ENCODE results near the gene RNF167. TPM values are rescaled to one million over a fixed set of nuclear protein-coding genes. Genes with fewer than 3 reads are reported as not detected.

RNF167 gene
- total and polyA plus RNA-seq, 2 of the 8 experiments (the other 6 are each of a cell fraction or from before 2014, with no cell fraction given) = 140 to 281 TPM

- TF ChIP-seq CHD7 (IDR thresholded peaks at IDR 0.05; ENCODE audit: insufficient replicate concordance, low read length) (no peak), CREB1 (IDR thresholded peaks at IDR 0.05) (no peak), SAP30 (IDR thresholded peaks at IDR 0.05; ENCODE audit: insufficient read depth, insufficient replicate concordance, low read length) (no peak), NANOG (IDR thresholded peaks at IDR 0.05; ENCODE audit: insufficient read depth, low read depth, low read length, poor library complexity, severe bottlenecking) (no peak), CHD1 (IDR thresholded peaks at IDR 0.05; ENCODE audit: low read depth, low read length) (no peak), TBP (IDR thresholded peaks at IDR 0.05; ENCODE audit: low read depth, low read length) (peak; percentile 16; the same call in 1 of the 2 replicates), POLR2AphosphoS5 (IDR thresholded peaks at IDR 0.05; ENCODE audit: low read depth, low read length) (peak; percentile 19; the same call in 1 of the 2 replicates), MAX (IDR thresholded peaks at IDR 0.05) (peak; percentile 15; the same call in 1 of the 2 replicates)
- TF ChIP-seq, protein P1, sequence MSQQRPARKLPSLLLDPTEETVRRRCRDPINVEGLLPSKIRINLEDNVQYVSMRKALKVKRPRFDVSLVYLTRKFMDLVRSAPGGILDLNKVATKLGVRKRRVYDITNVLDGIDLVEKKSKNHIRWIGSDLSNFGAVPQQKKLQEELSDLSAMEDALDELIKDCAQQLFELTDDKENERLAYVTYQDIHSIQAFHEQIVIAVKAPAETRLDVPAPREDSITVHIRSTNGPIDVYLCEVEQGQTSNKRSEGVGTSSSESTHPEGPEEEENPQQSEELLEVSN (IDR thresholded peaks at IDR 0.05) = no peak
These were observed 8.3 kb downstream of the RNF167 start, which contains the start of gene PFN1 (continued) for GRCh38 chr17:4948166-4948930.
